A172 (cell line): ENCODE measurements around the gene SLC46A2. TPM values are rescaled to one million over a fixed set of nuclear protein-coding genes. Genes with fewer than 3 reads are reported as not detected.

ENCODE experiments used
- total RNA-seq: library from RNA; depleted of rRNA; stranded (reverse); fragments of >200 nt; shearing (Covaris generic); gene quantifications from 2 replicates; pipeline ENCODE4 v1.2.3, GENCODE V29; 2014; rRNA removed

Gene SLC46A2
- total RNA-seq, 1 experiment from 2014 or later, result not detected

Other genes with a start within 250 kb of the SLC46A2 start
- 35.5 and 46.3 TPM in 2 replicates for gene INIP, start 172.8 kb downstream of the SLC46A2 start, total RNA-seq
- 10.8 and 11.8 TPM in 2 replicates for gene SNX30, start 140.1 kb downstream of the SLC46A2 start, total RNA-seq
- gene ZNF883, start 121.3 kb upstream of the SLC46A2 start, total RNA-seq, result not detected in 2 replicates
- 3.4 and 4.9 TPM in 2 replicates for gene ZFP37, start 165.8 kb upstream of the SLC46A2 start, total RNA-seq